ENCODE measurements around the gene FOSB. TPM values are rescaled to one million over a fixed set of nuclear protein-coding genes. Genes with fewer than 3 reads are reported as not detected.

Gene FOSB
- total RNA-seq, 1 experiment from 2014 or later = 1.9 TPM

- H3K27me3 ChIP-seq (replicated peaks; ENCODE audit: insufficient read depth, low read depth, low read length, poor library complexity) = no peaks in the 10 kb centered on the region
- peaks cover under 1% of the 10 kb centered on the region for H3K4me1 ChIP-seq (ENCODE audit: insufficient read depth, low read length, poor library complexity, severe bottlenecking)
- H3K27ac ChIP-seq (ENCODE audit: low read depth, low read length, poor library complexity, severe bottlenecking) = no peak overlapping the region
- TF ChIP-seq EZH2 (IDR thresholded peaks at IDR 0.05; ENCODE audit: borderline replicate concordance, low read depth, low read length, poor library complexity, severe bottlenecking) (no peak), CTCF (conservative IDR thresholded peaks at IDR 0.05; ENCODE audit: low read depth, low read length) (no peak)
- H3K9me3 ChIP-seq (ENCODE audit: low read depth, low read length, poor library complexity, severe bottlenecking) = no peaks in the 10 kb centered on the region
- ChIA-PET POLR2A (ENCODE audit: low non-redundant PET) (no interaction called here), CTCF (no interaction called here)
- no peaks in the 10 kb centered on the region for H3K36me3 ChIP-seq (ENCODE audit: insufficient read depth, low read length, poor library complexity, severe bottlenecking)
- no peak for DNase-seq (ENCODE audit: low spot score)
- no peak overlapping the region for H3K4me3 ChIP-seq (ENCODE audit: low read depth, low read length, poor library complexity, severe bottlenecking)
- intact Hi-C loops (cut with micrococcal nuclease; ENCODE audit: unreplicated experiment) = no loop called here
- BruUV-seq (replicated peaks) = no TSS peak
Measured at GRCh38 chr19:45483033-45483432, 15.2 kb downstream of the FOSB start.

GRCh38 chr19:45484273-45484945, 16.6 kb downstream of the FOSB start:
- H3K36me3 ChIP-seq (ENCODE audit: insufficient read depth, low read length, poor library complexity, severe bottlenecking) = no peaks in the 10 kb centered on the region
- no peak overlapping the region for H3K27ac ChIP-seq (ENCODE audit: low read depth, low read length, poor library complexity, severe bottlenecking)
- no peak for DNase-seq (ENCODE audit: low spot score)
- ChIA-PET CTCF (interaction anchor here (0.6 to 1.9 kb wide), 11 partner anchors 10 to 217 kb away, joined by 3 to 15 read pairs (median 3); partner anchors contain the start of gene QPCTL), POLR2A (ENCODE audit: low non-redundant PET) (no interaction called here)
- TF ChIP-seq EZH2 (IDR thresholded peaks at IDR 0.05; ENCODE audit: borderline replicate concordance, low read depth, low read length, poor library complexity, severe bottlenecking) (no peak), CTCF (conservative IDR thresholded peaks at IDR 0.05; ENCODE audit: low read depth, low read length) (no peak)
- no peak overlapping the region for H3K4me3 ChIP-seq (ENCODE audit: low read depth, low read length, poor library complexity, severe bottlenecking)
- no peaks in the 10 kb centered on the region for H3K4me1 ChIP-seq (ENCODE audit: insufficient read depth, low read length, poor library complexity, severe bottlenecking)
- intact Hi-C loops (cut with micrococcal nuclease; ENCODE audit: unreplicated experiment) = no loop called here
- H3K27me3 ChIP-seq (replicated peaks; ENCODE audit: insufficient read depth, low read depth, low read length, poor library complexity) = no peaks in the 10 kb centered on the region
- no peaks in the 10 kb centered on the region for H3K9me3 ChIP-seq (ENCODE audit: low read depth, low read length, poor library complexity, severe bottlenecking)
- BruUV-seq (replicated peaks) = no TSS peak

- Histone ChIP-seq H3K4me1 (ENCODE audit: insufficient read depth, low read length, poor library complexity, severe bottlenecking) (no peaks in the 10 kb centered on the region), H3K27me3 (replicated peaks; ENCODE audit: insufficient read depth, low read depth, low read length, poor library complexity) (no peaks in the 10 kb centered on the region), H3K36me3 (ENCODE audit: insufficient read depth, low read length, poor library complexity, severe bottlenecking) (no peaks in the 10 kb centered on the region), H3K4me3 (ENCODE audit: low read depth, low read length, poor library complexity, severe bottlenecking) (peak overlapping the region; percentile 64), H3K27ac (ENCODE audit: low read depth, low read length, poor library complexity, severe bottlenecking) (peak overlapping the region; percentile 68), H3K9me3 (ENCODE audit: low read depth, low read length, poor library complexity, severe bottlenecking) (no peaks in the 10 kb centered on the region)
- DNase-seq (ENCODE audit: low spot score) = peak; percentile 98
- ChIA-PET POLR2A (ENCODE audit: low non-redundant PET) (interaction anchor here (0.6 kb wide), 1 partner anchor 18 kb away, joined by 3 read pairs; the partner anchor contains the start of gene FOSB), CTCF (interaction anchor here (0.5 to 1.9 kb wide), 15 partner anchors 9 to 1890 kb away, joined by 3 to 15 read pairs (median 3); partner anchors contain the start of genes IRGQ and QPCTL)
- TF ChIP-seq EZH2 (IDR thresholded peaks at IDR 0.05; ENCODE audit: borderline replicate concordance, low read depth, low read length, poor library complexity, severe bottlenecking) = no peak
- peak; percentile 79 for TF ChIP-seq CTCF (conservative IDR thresholded peaks at IDR 0.05; ENCODE audit: low read depth, low read length)
- intact Hi-C loops (cut with micrococcal nuclease; ENCODE audit: unreplicated experiment) = no loop called here
- BruUV-seq (replicated peaks) = no TSS peak
Measured at GRCh38 chr19:45485305-45486077, 17.7 kb downstream of the FOSB start.

Data from A673 (cell line).